Choroid plexus epithelial cell (primary cell): ENCODE results near the gene GTF3C2.

Experiments used
- DNase-seq: peaks from one replicate; pipeline ENCODE4 v3.0.0-alpha.2; 2010; ENCODE audit warnings: low read depth
- H3K4me3 ChIP-seq: 2 replicates; pipeline ENCODE4 v1.5.1; 2011; ENCODE audit warnings: low read depth, mild to moderate bottlenecking, control low read depth, low read length, moderate library complexity
- TF ChIP-seq, protein P1 (sequence below): conservative IDR thresholded peaks from 2 replicates; pipeline ENCODE4 v1.5.1; 2011; ENCODE audit warnings: low read depth, mild to moderate bottlenecking, control low read depth, inconsistent platforms, low read length, moderate library complexity

Gene GTF3C2

DNA sequence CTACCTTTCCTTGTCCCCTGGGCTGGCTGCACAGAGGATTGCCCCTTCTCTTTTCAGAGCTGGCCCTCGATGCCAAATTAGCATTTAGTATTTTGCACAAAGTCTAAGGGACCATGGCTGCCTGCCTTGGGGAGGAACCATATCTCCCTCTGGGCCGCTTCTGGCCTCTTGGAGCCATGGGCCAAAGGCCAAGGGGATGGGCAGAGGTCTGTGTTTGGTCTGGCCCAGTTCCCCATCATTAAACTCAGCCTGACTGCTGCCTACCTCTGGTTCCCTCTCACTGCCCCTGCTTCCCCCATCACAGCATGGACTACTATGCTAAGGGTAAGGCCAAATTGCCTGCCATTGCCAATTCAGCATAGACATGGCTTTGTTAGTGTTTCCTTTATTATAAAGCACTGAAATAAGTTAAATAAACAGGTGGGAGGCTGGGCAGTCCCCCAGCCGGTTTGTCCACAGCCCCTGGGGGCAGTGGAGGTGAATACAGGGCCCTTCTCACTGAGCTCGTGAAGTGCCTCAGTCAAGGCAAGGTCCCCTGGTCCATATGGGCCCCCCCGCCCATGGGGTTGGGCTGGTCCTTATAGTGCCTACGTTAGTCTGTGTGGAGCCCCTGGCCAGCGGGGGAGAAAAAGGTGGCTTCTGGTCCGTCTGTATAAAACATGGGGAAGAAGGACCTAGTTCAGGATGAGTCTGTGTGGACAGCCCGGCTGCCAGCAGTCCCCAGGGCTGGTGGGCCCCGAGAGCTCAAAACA is 20.5 kb upstream of the GTF3C2 start:
- DNase-seq: no peak
- TF ChIP-seq, protein P1, sequence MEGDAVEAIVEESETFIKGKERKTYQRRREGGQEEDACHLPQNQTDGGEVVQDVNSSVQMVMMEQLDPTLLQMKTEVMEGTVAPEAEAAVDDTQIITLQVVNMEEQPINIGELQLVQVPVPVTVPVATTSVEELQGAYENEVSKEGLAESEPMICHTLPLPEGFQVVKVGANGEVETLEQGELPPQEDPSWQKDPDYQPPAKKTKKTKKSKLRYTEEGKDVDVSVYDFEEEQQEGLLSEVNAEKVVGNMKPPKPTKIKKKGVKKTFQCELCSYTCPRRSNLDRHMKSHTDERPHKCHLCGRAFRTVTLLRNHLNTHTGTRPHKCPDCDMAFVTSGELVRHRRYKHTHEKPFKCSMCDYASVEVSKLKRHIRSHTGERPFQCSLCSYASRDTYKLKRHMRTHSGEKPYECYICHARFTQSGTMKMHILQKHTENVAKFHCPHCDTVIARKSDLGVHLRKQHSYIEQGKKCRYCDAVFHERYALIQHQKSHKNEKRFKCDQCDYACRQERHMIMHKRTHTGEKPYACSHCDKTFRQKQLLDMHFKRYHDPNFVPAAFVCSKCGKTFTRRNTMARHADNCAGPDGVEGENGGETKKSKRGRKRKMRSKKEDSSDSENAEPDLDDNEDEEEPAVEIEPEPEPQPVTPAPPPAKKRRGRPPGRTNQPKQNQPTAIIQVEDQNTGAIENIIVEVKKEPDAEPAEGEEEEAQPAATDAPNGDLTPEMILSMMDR: no peak
- no peak overlapping the region for H3K4me3 ChIP-seq

DNA sequence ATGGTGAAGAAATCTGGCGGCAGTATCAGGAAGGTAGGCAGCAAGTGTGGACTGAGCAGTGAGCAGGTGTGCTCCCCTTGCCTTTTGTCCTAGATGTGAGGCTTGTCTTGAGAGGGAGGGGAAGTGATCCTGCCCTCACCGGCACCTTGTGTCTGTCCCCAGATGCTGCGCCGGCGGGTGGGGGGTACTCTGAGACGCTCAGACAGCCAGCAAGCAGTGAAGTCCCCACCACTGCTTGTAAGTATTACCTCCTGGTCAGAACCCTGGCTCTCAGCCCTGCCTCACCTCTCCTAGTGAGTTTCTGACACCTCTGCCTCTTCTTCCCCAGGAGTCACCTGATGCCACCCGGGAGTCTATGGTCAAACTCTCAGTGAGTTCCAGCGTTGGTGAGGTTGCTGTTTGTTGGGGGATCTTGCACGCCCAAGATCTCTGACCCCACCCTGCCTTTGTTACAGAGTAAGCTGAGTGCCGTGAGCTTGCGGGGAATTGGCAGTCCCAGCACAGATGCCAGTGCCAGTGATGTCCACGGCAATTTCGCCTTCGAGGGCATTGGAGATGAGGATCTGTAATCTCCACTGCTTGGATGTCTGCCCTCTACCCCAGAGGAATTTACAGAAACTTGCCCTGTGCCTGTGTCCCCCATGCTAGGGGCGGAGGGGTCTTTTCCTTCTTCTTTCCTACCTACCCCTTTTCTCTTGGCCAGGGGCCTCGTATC is 19.7 kb upstream of the GTF3C2 start:
- TF ChIP-seq, protein P1: no peak
- H3K4me3 ChIP-seq: no peak overlapping the region
- no peak for DNase-seq

DNA sequence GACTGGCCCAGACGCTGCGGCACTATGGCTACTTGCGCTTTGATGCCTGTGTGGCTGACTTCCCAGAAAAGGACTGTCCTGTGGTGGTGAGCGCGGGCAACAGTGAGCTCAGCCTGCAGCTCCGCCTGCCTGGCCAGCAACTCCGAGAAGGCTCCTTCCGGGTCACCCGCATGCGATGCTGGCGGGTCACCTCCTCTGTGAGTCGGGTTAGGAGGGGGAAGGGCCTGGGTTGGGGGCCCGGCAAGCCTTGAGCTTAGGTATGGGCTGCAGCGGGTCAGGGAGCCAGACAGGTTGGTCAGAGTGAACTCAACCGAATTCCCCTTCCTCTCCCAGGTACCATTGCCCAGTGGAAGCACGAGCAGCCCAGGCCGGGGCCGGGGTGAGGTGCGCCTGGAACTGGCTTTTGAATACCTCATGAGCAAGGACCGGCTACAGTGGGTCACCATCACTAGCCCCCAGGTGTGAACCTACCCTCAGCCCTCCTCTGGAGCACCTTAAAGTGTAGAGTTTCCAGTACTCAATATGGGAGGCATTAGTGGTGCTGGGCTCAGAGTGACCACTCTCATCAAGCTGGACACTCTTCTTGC is 19.0 kb upstream of the GTF3C2 start:
- DNase-seq: no peak
- no peak overlapping the region for H3K4me3 ChIP-seq
- TF ChIP-seq, protein P1: no peak

DNA sequence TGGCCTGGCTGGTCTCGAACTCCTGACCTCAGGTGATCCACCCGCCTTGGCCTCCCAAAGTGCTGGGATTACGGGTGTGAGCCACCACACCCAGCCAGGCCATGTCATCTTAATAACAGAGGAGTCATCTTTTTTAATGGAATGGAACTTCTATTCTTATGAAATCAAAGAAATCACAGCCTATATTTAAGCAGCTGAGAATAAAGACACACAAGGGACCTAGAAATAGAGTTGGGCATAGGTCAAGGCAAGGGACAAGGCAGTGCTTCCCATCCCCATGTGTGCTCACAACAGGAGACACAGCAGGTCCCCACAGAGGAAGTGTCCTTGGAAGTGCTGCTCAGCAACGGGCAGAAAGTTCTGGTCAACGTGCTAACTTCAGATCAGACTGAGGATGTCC is 17.0 kb upstream of the GTF3C2 start:
- TF ChIP-seq, protein P1: no peak
- no peak for DNase-seq
- H3K4me3 ChIP-seq: no peak overlapping the region

DNA sequence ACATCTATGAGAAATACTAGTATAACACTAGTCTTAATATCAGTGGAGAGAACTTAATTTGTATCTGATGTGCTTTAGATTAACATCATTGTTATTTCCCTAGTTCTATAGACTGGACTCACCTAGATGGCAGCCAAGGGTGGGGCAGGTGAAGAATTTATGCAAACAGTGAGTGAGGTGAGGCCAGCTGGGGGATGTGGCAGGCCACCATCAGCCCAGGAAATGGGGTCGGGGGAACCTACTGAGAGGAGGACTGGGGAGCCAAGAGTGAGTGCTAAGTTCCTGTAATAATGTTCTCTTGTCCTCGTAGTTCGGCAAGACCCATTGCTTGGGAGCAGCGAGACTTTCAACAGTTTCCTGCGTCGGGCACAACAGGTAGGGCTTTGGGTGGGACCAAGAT is 16.4 kb upstream of the GTF3C2 start:
- TF ChIP-seq, protein P1: no peak
- H3K4me3 ChIP-seq: no peak overlapping the region
- no peak for DNase-seq

DNA sequence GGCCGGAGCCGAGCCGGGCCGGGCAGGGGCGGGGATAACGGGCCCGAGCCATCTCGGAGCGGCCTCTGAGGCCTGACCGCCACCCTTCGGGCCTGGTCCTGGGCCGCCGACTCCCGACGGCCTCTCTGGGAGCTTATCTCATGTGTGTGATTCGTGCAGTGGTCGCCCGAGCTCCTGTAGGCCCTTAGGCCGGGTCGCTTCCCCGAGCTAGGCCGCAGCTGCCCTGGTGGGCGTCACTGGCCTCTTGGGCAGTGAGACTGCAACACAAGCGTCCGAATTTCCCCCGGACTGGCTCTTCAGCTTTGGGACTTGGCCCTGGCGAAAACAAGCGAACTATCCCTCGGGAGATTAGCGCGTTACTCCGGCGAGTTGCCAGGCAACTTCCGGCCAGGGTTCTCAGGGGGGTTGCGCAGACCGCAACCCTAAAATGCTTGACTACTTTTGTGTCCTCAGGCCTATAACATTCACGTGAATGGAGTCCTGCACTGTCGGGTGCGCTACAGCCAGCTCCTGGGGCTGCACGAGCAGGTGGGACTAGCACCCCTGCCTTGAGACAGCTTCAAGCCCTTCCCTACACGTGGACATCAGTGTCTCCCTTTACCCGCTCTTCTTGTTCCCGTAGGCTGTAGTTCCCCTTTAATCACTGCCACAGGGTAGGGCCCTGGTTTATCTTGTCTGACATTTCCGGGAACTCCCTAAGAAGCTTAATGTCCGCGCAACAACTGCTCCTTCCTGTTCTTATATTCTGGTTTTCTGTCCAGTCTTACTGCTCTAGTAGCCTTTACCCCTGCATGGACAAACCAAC is 14.5 kb upstream of the GTF3C2 start:
- peak overlapping the region; percentile 99 for H3K4me3 ChIP-seq
- DNase-seq: peak; percentile 71
- TF ChIP-seq, protein P1: no peak
